HK-2 (cell line): ENCODE results near the gene RGS5.
A peak's percentile ranks its signal among the peaks of the same experiment; 100 is the strongest.

Source experiments
- DNase-seq: peaks from one replicate; pipeline ENCODE4 v3.0.0-alpha.2; 2018; ENCODE audit not compliant: unreplicated experiment

The RGS5 gene

GRCh38 chr1:163182330-163182949 lies 20.3 kb downstream of the RGS5 start:
- DNase-seq: no peak

GRCh38 chr1:163178628-163179027 lies 24.1 kb downstream of the RGS5 start:
- no peak for DNase-seq

- DNase-seq: no peak
These were observed 25.9 kb downstream of the RGS5 start for GRCh38 chr1:163176797-163177196.

- peak; percentile 46 for DNase-seq
These were observed 27.9 kb downstream of the RGS5 start for GRCh38 chr1:163174524-163175437.

GRCh38 chr1:163173121-163173520 lies 29.6 kb downstream of the RGS5 start:
- DNase-seq: no peak

GRCh38 chr1:163172596-163172995 lies 30.1 kb downstream of the RGS5 start:
- DNase-seq: no peak

- no peak for DNase-seq
These were observed 30.9 kb downstream of the RGS5 start for GRCh38 chr1:163171826-163172225.

- DNase-seq: no peak
These were observed 31.6 kb downstream of the RGS5 start for GRCh38 chr1:163170975-163171676.

- no peak for DNase-seq
These were observed 32.4 kb downstream of the RGS5 start for GRCh38 chr1:163170331-163170730.

- no peak for DNase-seq
These were observed 33.2 kb downstream of the RGS5 start for GRCh38 chr1:163169553-163169952.

- DNase-seq: peak; percentile 22
These were observed 34.7 kb downstream of the RGS5 start for GRCh38 chr1:163168053-163168452.

- DNase-seq: no peak
These were observed 35.7 kb downstream of the RGS5 start for GRCh38 chr1:163166886-163167555.

GRCh38 chr1:163165119-163165518 lies 37.6 kb downstream of the RGS5 start:
- DNase-seq: no peak

GRCh38 chr1:163163881-163164582 lies 38.7 kb downstream of the RGS5 start:
- DNase-seq: peak; percentile 42

GRCh38 chr1:163163163-163163562 lies 39.6 kb downstream of the RGS5 start:
- DNase-seq: no peak

GRCh38 chr1:163162381-163162914 lies 40.3 kb downstream of the RGS5 start:
- DNase-seq: no peak

- DNase-seq: no peak
These were observed 40.9 kb downstream of the RGS5 start for GRCh38 chr1:163161841-163162240.

GRCh38 chr1:163161337-163161736 lies 41.4 kb downstream of the RGS5 start:
- no peak for DNase-seq

GRCh38 chr1:163155606-163156005 lies 47.1 kb downstream of the RGS5 start:
- no peak for DNase-seq

- DNase-seq: no peak
These were observed 53.8 kb downstream of the RGS5 start for GRCh38 chr1:163148911-163149310.

GRCh38 chr1:163147019-163147418 lies 55.7 kb downstream of the RGS5 start:
- DNase-seq: no peak
